ENCODE results near the gene ASTN2.

ASTN2 gene

DNA sequence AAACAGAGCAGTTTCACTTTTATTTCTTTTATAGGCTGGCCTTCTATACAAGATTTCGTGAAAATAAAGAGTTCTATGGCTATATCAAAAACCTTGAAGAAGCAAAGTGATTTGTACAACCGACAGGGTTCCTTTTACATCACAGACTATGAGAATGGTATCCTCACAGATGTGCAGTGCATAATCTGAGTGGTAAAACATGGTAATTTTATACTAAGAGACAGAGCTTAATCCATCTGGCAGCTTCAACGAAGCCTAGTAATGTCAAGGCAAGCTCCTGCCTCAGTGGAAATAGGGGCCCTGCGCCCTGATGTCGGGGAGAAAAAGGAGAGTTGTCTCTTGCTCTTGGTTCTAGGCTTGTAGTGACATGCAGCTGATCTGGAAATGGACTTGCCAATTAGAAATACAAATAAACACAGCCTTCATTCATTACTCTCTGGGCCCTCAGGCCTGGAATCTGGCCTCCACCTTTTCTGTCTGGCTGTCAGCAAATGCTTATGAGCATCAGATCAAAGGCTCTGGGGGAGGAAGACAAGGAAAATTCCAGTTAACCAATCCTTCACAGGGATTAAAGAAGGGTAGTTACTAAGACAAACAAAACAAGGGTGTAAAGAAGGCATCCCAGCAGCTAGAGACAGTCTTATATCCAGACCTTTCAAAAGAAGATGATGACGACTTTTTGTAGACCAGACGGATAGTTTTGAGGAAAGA is 761.4 kb downstream of the ASTN2 start:
- DNase-seq (ENCODE audit: extremely low read depth in 1 of 2, low read depth in 1 of 2), result no peak

DNA sequence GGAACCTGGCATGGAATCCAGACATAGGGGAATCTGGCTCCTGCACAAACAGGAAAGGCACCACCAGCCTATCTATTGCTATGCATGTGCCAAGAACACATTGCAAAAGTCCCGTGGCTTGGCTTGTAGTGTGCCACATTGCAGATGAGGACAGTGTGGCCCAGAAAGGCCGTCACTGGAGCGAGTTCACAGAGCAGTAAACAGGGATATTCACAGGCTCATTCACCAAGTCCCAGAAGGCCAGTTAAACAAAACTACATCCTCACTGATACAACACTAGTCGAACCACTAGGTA is 767.4 kb downstream of the ASTN2 start:
- DNase-seq (ENCODE audit: extremely low read depth in 1 of 2, low read depth in 1 of 2), result no peak

DNA sequence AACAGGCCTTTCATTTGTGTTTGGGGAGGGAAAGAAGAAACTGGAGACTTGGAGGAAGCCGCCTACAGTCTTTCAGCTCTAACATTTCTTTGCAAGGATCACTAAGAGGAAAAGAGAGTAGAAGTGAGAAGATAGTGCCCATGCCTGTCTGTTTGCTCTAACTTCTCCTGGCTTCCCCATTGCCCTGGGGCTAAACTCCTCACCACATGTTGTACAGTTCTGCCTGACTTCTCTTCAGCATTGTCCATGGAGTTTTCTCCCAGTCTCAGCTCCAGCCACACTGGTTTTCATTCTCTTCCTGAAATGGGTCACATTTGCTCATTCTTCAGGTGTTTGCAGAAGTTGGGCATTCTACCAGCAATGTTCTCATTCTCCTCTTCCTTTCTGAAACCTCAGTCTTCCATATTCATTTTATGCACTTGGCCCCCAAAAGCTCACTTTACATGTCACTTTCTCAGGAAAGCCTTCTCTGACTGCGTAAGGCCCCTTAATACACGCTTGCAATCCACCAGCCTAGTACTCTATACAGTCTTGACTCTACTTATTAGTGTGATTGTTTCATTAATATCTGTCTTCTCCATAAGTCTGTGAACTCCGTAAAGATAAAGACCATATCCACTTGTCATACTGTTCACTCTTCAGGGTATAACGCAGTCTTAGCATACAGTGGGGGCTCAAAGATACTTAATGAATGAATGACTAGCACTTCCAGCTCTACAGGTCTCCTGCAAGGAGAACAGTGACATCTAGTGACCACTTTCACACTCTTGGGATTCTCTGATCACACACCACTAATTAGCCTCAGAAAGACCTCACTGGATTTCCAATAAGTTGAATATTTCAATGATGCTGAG is 768.0 kb downstream of the ASTN2 start:
- no peak for DNase-seq (ENCODE audit: extremely low read depth in 1 of 2, low read depth in 1 of 2)

DNA sequence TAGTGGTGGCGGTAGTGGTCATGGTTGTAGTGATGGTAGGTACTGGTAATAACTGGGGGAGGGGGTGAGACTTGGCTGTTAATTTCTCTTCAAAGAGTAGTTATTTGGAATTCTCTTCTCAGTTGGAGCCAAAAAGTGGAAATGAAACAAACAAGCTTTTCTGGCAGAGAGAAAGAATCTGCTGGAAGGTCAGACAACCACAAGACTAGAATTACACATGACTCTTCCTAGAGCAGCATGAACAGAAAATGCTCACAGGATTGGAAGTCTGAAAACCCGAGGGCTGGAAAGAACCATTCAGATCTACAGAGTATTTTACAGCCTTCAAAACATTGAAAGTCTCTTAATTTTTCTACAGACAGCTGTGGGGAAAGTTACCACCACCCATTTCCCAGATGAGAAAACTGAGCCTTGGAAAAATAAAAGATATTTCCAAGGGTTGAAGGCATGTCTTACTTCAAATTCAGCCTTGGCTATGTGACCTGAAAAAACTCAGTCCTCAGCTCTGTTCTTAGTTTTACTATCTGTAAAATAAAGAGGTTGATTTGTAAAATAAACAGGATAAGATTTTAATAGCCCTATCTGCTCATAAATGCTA is 770.7 kb downstream of the ASTN2 start:
- no peak for DNase-seq (ENCODE audit: extremely low read depth in 1 of 2, low read depth in 1 of 2)

DNA sequence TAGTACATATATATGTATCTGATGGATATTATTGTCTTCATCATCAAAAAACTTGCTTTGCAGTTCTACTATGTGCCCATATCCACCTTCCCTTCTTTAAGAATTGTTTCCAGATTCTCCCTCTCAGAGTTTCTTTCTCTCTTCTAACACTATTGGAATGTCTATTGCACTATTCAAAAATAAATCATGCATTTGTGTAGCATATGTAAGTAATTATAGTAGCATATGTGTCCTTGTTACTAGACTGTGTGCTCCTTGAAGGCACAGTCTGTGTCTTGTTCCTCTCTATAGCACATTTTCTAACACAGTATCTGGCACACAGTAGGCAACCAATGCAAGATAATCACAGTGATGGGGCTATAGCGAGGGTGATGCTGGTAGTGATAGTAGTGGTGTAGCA is 771.2 kb downstream of the ASTN2 start:
- DNase-seq (ENCODE audit: extremely low read depth in 1 of 2, low read depth in 1 of 2), result no peak

DNA sequence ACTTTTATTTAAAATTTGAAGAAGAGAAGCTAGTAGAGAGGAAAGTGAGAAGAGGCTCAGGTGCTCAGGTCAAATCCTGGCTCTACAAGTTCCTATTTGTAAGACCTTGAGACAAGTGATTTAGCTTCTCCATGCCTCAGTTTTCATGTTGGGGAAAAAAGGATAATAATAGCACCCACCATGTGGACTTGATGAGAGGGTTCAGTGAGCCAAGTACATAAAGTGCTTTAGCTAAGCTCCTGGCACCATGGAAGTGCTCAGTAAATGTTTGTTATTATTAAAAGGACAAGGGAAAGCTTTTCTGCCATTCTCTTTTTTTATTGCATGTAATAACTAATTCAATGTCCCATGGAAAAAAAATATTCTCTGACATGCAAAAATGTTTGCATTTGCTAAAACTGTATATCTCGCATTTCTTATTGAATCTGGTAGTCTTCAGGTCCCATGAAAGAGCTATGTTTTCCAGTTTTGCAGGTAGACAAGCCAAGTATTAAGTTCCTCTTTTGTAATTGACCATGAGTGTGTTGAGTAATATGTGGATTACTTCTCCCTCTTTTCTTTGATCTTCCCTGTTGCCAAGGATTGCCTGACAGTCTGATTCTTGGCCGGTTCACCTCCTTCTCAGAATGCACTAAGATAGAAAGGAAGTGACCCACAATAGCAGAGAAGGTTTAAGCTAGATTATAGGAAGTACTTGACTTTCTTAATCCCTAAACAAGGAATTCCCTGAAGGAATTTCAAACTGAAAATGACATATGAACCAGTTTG is 773.4 kb downstream of the ASTN2 start:
- DNase-seq (ENCODE audit: extremely low read depth in 1 of 2, low read depth in 1 of 2), result no peak

DNA sequence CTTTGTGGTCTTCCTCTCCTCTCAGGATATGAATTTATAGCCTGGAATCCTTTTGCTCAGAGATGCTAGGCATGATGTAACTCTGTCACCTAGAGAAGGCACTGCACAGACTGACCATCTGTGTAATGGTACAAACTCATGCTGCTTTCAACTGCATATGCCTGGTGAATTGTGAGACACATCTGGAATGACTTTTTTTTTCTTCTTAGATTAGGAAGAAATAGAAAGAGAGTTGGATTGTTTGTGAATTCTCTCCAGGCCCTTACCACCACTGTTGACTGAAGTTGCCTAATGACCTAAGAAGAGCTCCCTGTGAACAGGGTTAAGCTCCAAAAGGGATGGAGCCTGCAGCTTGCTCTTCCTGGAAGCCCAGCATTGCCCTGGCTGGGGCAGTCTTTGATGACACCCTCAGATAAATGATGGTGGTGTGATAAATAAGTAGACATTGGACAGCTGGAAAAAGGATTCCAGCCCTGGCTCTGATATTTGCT is 775.6 kb downstream of the ASTN2 start:
- DNase-seq (ENCODE audit: extremely low read depth in 1 of 2, low read depth in 1 of 2), result no peak

DNA sequence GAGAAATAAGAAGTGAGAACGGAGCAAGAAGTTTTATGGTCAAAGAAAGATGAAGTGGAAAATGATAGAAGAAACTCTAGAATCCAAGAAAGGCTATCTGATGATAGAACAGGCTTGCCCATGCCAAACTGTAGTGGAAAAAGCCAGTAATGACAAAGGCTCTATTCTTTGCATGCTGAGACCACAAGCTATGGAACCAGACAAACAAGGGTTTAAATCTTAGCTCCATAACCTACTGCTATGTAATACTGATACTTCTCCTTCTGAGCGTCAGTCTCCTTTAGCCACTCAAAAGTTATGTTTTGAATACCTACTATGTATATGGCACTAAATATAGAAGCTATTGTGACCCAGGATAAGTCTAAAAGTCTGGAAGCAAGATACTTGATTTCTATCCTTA is 778.9 kb downstream of the ASTN2 start:
- no peak for DNase-seq (ENCODE audit: extremely low read depth in 1 of 2, low read depth in 1 of 2)

DNA sequence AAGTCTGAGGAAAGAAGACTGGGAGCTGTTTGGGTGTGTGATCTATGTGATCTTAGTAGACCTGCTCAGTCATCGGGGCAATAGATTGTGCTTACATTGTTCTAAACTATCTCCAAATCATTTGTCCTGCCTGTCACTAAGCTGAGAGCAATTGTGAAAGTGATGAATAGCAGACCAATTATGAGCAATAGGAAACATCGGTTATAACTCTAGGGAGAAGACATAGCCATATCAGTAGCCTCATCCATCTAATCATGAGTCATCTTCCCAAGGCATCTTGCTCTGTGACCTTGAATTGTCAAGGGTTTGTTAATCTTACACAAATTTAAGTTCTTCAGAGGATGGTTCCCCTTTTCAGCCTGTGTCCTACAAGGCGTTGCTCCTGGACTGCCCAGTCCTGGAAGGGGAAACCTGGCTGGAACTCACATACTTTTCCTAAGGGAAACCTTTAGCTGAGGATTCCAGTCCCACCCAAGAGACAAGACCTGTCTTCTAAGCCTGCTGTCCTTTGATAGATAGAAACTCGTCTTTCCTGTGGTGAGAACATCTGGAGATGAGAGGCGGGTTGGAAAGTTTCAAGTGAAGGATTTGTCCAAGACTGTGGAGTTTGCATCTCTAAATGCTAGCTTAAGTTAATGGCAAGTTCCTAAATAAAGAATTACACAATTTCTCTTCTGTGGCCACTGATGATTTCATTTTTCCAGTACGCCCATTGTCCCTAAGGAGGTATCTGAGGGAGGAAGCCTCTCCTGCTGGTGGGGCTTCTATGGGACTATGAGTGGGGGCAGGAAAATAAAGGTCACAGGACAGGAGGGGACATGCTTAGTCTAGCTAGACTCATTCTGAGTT is 781.6 kb downstream of the ASTN2 start:
- no peak for DNase-seq (ENCODE audit: extremely low read depth in 1 of 2, low read depth in 1 of 2)

DNA sequence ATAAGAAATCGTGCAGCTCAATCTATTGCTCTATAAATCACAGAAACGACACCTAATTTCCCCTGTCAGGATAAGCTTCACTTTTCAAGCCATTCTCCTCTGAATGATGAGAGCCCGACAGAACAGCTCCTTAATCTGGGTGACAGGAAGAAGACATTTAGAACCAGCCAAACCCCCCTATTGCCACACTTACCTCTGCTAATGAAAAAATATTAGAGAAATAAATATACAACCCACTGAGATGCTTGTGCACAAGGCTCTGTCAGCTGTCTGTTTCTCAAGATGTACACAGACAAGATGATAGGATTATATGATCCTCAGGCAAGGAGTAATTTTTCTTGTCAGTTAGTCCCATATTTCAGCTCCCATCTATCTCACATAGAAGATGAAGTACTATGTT is 785.2 kb downstream of the ASTN2 start:
- no peak for DNase-seq (ENCODE audit: extremely low read depth in 1 of 2, low read depth in 1 of 2)

DNA sequence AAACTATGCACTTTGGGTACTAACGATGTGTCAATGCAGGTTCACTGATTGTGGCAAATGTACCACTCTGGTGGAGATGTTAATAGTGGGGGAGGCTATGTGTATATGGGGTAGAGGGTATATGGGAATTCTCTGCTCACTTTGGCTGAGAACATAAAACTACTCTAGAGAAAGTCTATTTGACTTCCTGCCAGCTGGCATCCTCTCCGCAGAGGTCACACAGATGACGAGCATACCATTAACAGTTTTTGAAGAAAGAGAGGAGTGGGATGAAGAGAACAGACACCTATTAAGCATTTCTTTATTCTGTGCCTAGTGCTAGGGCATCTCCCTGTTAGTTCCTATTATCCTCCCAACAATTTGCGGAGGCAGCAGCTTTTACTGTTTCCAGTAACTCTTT is 786.1 kb downstream of the ASTN2 start:
- DNase-seq (ENCODE audit: extremely low read depth in 1 of 2, low read depth in 1 of 2), result no peak

DNA sequence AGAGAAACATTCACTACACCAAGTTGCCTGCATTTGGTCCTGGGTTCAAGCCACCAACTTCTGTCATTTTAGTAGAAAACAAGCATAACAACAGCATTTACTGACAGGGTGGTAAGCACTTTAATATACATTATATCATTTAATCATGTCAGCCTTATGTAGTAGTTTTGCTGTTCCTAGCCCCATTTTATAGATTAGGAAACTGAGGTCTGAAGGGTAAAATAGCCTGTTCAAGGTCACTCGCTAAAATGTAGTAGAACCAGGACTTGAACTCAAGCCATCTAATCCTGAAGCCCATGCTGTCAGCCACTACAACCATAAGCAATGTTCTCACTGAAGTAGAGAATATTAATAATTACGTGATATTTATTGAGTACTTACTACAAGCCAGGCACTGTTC is 787.4 kb downstream of the ASTN2 start:
- no peak for DNase-seq (ENCODE audit: extremely low read depth in 1 of 2, low read depth in 1 of 2)

DNA sequence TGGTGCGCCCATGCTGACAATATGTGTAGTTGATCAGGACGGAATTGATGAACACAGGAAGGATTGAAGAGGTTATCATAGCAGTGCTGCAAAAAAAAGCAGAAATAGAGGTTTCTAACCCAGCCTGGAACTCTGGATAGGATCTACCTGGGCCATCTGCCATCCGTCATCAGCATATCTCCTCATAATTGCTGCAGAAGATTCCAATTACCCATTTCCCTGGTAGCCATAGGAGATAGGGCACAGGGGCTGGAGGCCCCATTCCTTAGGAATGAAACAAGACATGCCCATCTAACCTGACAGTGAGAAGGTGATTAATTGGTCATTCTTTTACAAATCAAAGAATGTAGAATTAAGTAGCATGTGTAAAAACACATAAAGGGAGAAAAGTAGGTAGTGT is 788.1 kb downstream of the ASTN2 start:
- DNase-seq (ENCODE audit: extremely low read depth in 1 of 2, low read depth in 1 of 2), result no peak

DNA sequence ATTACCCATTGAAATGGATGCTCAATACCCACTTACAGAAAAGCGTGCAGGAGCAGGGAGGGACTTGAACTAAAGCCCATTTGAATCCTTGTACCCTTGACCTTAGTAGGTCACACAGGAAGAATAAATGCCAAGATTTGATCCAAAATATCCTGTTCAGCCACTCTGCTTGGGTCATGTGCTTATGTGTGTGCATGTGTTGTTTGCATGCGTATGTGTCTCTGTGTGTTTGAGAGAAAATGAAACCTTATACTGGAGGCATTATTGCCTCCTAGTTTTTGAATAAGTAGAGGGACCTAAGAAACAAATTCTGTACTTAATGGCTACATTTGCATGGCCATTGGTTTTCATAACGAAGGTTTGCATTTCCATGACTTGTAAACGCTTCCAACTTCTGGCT is 791.1 kb downstream of the ASTN2 start:
- no peak for DNase-seq (ENCODE audit: extremely low read depth in 1 of 2, low read depth in 1 of 2)

DNA sequence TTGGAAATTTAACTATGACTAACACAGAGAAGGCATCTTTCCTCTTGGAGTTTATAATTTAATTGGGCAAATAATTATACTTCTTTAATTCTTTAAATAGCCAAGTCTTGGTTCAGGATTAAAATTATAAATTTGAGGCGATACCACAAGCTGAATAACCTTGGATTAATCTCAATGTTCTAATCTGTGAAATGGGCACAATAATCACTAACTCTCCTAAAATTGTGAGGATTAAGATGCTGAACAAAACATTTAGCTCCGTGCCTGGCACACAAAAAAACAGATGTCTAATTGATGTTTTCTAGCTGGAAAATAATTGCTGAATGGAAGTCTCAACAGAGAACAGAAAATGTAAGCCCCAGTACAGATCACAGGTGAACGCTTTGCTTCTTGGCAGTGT is 797.5 kb downstream of the ASTN2 start:
- DNase-seq (ENCODE audit: extremely low read depth in 1 of 2, low read depth in 1 of 2), result no peak

DNA sequence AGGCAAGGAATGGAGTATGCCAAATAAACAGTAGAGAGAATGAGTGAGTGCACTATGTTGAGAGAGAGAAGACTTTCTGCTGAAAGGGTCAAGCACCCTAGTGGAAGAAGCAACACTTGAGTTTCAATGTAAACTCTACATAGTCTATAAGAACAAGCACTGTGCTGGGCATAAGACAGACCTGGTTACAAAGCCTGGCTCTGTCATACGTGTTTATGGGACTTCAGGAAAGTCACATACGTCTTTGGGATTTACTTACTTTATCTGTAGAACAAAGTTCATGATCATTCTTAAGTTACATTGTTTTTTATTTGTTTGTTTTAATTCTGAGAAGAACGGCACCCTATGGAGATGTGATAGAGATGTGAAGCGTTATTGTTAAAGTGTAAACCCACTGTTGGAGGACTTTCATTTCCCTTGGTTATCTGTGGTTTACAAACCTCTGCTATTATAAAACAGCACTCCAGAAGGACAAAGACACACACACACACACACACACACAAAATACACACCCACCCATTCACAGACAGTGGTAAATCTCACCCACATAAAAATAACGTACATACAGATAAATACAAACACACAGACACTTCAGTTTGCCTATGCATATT is 798.4 kb downstream of the ASTN2 start:
- no peak for DNase-seq (ENCODE audit: extremely low read depth in 1 of 2, low read depth in 1 of 2)

DNA sequence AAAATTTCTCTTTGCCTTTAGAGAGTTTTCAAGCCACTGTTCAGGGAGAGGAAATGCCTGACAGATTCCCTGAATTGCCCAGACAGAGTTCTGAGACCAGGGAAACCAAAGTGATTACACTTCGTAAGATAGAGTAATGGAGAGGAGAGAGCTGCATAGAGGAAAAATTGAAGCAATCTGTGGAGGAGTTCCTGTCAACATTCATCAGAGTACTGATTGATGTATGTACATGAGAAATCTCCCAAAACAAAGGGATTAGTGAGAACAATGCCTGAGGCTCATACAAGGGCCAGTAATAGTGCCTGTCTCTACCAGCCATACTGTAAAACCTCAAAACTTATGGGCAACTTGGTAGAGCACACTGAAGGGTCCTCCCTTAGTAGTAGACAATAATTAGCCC is 806.8 kb downstream of the ASTN2 start:
- no peak for DNase-seq (ENCODE audit: extremely low read depth in 1 of 2, low read depth in 1 of 2)

DNA sequence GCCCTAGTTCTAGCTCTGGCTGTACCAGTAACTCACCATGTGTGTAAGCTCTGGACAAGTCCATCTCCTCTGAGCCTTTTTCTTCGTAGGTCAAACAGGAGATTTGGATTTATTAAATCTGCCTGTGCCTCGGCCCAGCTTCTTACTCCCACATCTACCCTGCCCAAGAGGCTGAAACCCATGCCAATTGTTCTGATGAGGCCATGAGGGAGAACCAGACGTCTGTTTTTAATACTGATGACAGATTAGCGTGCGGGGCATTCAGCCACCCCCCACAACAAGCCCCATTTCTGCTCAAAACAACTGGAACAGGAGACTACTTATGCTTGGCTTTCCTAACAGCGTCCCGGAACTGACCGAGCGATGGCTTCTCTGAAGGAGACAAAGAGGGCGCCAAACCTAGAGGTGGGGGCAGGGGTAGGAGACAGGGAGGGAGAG is 808.9 kb downstream of the ASTN2 start:
- no peak for DNase-seq (ENCODE audit: extremely low read depth in 1 of 2, low read depth in 1 of 2)

DNA sequence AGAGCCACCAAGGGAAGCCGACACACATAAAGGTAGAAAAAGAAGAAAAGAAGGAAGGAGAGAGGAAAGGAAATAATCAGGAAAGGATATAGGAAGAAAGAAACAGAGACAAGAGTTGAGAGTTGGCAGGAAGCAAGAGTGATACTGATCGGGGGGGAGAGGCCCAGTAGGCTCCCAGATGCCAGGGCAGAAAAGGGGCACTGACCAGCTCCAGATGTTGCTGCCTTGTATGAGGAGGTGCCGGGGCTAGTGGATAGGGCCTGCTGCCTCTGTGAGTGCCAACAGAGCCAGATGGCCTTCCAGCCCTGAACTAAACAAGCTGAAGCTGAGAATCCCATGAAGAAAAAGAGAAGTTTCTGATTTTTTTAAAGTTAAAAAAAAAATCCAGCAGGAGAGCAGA is 809.8 kb downstream of the ASTN2 start:
- no peak for DNase-seq (ENCODE audit: extremely low read depth in 1 of 2, low read depth in 1 of 2)

DNA sequence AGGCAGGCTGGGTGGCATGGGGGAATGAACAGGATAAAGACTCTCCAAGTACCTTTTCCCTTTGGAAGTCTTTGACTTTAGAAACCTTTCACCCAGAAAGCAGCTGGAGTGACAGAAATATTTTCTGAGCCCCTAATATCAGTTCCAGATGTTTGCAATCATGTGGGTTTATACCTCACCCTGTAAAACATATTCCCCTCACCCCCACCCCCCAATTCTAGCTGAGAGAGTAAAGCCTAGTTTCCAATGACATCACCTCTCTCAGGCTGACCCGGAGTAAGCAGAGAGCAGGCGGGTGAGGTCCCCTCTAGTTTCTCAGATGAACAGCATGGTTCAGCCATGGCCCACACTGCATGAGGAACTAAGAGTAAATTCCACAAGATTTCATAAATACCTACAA is 810.6 kb downstream of the ASTN2 start:
- no peak for DNase-seq (ENCODE audit: extremely low read depth in 1 of 2, low read depth in 1 of 2)

Measured in activated CD8-positive, alpha-beta memory T cell treated with anti-CD3 and anti-CD28 coated beads for 1 hour (primary cell).